Stimulated activated CD4-positive, alpha-beta T cell treated with anti-CD3 and anti-CD28 coated beads, Interleukin-12 subunit alpha, Interleukin-12 subunit beta, amount 100 ng/mL, for 48 hours (primary cell): ENCODE results near the gene ZNF711.
"Not testable (repeated sequence)": the region's sequence is repeated elsewhere in the genome, so short reads cannot be mapped to it uniquely, and the experiment has no call there.

Experiments
- DNase-seq, 3 donors: peaks; one replicate each; pipeline ENCODE4 v3.0.0-alpha.2; 2020; ENCODE audit warnings: low read depth in 2 of 3, low spot score in 1 of 3

ZNF711 gene

DNA sequence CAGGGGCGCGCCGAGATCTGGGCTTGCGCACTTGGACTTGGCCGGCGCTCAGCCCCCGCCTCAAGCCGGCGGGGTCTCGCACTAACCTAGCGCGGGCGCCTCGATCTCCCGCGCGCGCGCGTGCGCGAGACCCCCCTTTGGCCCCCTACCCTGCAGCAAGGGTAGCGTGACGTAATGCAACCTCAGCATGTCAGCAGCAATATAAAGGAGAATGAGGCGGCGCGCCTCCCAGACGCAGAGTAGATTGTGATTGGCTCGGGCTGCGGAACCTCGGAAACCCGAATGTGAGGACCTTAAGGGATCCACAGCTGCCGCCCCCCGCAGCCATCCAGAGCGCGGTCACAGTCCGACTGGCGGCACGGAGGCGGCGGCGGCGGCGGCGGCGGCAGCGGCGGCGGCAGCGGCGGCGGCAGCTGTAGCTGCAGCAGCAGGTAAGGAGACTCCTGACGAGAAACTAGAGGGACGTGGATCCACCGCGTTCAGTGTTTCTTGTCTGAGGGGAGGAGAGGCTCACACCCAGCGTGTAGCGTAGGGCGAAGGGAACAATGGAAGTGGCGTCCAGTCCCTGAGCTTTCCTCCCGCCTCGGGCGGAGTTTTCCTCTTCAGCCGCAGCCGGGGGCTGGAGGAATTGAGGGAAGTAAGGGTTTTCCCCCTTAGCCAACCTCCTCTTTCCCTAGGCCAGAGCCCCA lies at the start of gene ZNF711, which contains the start of gene SATL1:
ZNF711 (plus strand) TSS at position 231 of the 689 bp plus-strand sequence. CDS start 3,582 bp downstream, outside the sequence.
SATL1 (minus strand) TSS at position 19 of the 689 bp plus-strand sequence. CDS start 134,811 bp downstream, outside the sequence.
- DNase-seq = no peak

- DNase-seq = no peak
Measured at GRCh38 chrX:85196319-85196718, 47.5 kb upstream of the ZNF711 start.

GRCh38 chrX:85203461-85203970 lies 40.3 kb upstream of the ZNF711 start:
- no peak for DNase-seq

DNA sequence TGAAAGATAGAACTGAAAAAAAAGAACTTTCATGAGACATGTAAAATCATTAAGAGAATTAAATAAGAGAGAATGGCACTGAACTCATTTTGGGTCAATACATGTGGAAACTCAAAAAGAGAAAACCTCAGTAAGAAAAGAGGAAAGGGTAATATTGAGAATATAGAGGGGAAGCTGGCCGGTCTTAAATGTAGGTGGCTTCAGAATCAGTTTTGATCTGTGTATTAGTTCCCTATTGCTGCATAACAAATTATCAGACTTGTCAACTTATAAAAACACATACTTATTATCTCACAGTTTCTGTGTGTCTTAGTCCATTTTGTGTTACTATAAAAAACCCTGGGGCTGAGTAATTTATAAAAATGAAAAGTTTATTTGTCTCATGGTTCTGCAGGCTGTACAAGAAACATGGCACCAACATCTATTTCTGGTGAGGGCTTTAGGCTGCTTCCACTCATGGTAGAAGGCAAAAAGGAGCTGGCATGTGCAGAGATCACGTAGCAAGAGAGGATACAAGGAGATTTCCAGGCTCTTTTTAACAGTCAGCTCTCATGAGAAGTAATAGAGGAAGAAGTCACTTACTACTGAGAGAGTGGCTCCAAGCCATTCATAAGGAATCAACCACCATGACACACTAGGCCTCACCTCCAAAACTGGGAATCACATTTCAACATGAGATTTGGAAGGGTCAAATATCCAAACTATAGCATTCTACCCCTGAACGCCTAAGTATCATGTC lies 29.8 kb upstream of the ZNF711 start:
- DNase-seq = no peak

DNA sequence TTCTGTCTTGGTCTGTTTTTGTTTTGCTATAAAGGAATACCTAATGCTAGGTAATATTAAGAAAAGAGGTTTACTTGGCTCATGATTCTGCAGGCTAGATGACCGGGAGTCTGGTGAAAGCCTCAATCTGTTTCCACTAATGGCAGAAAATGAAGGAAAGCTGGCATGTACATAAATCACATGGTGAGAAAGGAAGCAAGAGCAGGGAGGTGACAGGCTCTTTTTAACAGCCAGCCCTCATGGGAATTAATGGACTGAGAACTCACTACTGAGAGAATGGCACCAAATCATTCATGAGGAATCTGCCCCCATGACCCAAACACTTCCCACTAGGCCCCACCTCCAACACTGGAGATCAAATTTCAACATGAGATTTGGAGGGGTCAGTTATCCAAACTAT lies 27.8 kb upstream of the ZNF711 start:
- no peak for DNase-seq

DNA sequence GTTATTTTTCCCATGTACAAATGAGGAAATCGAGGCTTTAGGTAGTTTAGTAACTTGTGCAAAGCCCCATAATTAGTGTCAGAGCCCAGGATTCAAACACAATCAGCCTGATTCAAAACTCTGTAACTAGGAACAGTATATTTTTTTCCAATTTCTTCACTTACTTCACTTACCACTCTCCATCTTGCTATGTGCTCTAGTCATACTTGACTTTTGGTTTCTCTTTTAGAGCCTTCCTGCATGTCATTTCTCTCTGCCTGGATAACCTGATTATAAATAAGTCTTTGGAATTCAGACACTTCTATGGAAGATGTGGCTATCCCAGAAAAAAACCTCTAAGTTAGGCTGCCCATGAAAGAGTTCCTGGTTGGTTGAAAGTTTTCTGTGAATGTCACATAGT lies 22.4 kb upstream of the ZNF711 start:
- DNase-seq = no peak

GRCh38 chrX:85223359-85223758 lies 20.4 kb upstream of the ZNF711 start:
- DNase-seq = no peak

GRCh38 chrX:85243155-85243554 lies 636 bp upstream of the ZNF711 start:
- no peak for DNase-seq

- DNase-seq = no peak
Measured at GRCh38 chrX:85244450-85245211, 840 bp downstream of the ZNF711 start.

- not testable (repeated sequence) for DNase-seq
Measured at GRCh38 chrX:85285286-85285685, 41.5 kb downstream of the ZNF711 start.

DNA sequence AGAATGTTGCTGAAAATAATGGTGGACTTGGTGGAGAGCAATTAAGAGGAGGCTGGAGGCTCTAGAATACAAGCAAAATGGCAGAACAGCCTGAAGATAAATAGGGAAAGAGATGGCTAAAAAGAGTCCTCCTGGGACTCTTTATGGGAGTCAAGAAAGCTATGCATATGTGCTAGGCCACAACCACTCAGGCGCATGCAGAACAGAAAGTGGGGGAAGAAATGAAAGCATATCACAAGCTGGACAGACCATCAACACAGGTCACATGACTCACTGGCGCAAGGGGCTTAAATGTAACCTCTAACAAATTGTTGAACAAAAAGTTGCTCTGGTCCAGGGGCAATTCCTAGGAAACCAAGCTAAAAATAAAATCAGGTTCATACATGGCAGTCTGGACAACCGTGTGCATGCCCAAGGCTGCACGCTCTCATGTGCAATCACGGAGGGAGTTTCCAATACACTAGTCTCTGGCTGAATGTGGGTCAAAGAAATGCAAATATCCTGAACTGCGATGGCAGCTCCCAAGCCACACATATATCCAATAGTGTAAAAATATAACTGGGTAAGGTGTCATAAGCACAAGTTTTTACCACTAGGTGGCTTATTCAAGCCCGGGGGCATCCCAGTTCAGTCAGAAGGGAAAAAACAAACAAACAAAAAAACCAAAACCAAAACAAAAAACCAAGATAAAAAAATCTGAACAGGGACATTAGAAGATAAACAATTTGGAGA lies 45.4 kb downstream of the ZNF711 start:
- no peak for DNase-seq

GRCh38 chrX:85303544-85303943 lies 59.8 kb downstream of the ZNF711 start:
- no peak for DNase-seq

- DNase-seq = no peak
Measured at GRCh38 chrX:85309717-85310116, 65.9 kb downstream of the ZNF711 start.

DNA sequence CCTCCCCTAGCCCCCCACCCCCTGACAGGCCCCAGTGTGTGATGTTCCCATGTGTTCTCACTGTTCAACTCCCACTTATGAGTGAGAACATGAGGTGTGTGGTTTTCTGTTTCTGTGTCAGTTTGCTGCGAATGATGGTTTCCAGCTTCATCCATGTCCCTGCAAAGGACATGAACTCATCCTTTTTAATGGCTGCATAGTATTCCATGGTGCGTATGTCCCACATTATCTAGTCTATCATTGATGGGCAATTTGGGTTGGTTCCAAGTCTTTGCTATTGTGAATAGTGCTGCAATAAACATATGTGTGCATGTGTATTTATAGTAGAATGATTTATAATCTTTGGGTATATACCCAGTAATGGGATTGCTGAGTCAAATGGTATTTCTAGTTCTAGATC lies 67.6 kb downstream of the ZNF711 start:
- DNase-seq = not testable (repeated sequence)
